NOMO-1 treated with DMSO at 0.1 percent for 48 hours (cell line): ENCODE results near the gene TROAP.
A peak's percentile ranks its signal among the peaks of the same experiment; 100 is the strongest.

Source experiments
- DNase-seq: peaks from one replicate; lab custom pipeline; 2025; ENCODE audit not compliant: unreplicated experiment; lab: John Stamatoyannopoulos, UW

Gene TROAP

DNA sequence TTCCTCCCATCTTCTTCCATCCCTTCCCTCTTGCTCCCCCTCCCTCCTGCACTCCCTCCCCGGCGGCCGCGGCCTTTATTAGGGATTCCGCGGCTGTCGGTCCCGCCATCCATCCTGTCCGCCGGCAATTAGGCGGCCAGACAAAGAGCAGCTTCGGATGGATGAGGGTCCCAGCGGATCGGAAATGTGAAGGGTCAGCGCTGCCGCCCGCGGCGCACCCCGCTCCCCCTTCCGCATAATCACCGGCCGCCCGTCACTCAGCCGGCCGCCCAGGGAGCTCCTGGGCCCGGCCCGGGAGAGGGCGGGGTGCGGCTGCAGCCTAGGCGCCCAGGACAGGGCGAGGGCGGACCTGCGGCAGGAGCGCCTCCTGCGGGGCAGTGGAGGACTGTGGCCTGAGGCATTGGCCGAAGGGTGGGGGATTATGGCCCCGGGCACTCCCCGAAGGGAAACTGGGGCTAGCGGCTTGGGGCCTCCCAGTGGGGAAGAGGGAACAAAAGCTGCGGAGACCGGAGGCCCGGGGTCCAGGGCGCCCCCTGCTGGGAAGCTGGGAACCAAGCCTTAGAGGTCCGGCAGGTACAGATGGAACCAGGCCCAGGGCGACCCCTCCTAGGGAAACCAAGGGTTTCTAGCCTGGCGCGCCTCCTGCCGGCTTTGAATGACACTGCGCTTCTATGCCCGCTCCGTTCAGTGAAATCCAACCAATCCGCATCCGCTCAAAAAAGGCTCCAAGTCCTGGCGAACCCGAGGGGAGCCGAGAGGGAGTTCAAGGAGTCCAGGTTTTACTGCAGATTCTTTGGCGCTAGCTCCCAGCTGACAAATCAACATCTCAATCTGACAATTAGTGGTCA, 19.2 kb downstream of the TROAP start:
- DNase-seq, result peak; percentile 94

DNA sequence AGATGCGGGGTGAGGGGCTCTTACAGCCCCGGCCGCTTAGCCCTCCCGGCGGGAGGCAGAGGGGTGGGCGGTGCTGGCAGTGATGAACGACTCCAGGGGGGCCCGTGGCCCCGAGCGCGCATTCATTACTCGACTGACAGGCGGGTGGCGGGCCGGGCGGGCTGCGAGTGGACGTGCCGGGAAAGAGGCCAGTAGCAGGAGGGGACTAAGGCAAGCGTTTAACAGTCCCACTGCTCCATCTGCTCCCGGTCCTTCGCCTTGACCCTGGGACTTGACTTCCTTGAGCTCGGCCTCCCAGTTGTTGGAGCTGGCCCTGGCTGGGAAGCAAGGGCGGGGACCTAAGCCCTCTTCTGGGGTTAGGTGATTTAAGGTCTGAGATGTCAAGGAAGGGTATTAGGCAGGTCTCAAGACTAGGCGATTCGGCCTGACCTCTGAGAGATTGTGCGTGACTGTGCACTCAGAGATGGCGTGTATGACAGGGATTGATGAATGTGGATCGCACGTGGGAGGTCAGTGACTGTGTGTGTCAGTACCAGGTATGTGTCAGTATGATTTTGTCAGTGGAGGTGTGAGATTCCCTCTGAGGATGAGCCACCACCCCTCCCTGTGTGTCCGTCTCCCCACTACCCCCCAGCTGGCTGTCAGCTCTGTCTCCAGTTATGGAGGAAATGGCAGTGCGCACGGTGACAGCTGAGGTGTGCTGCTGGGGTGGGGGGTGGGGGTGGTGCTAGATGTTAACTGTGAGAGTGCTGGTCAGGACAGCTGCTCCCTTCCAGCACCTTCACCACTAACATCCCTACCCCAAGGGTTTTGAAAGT, 20.1 kb downstream of the TROAP start:
- DNase-seq, result no peak

DNA sequence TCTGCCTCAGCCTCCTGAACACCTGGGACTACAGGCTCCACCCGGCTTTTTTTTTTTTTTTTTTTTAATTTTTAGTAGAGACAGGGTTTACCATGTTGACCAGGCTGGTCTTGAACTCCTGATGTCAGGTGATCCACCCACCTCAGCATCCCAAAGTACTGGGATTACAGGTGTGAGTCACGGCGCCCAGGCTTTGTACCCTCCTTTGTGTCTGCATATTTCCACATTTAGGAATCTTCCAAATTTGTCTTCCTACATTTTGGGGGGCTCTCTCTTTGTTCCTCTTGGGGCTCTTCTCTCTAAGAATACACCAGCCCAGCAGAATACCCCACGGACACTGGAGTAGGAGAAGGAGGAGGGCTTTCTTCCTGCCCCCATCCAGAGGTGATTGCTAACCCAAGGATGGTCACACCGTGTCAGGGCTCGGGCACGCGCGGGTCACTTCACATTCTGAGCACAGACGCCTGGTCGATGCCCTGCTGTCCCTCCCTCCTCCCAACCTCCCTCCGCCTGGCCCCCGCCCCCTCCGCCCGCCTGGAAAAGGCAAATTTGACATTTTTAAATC, 21.5 kb downstream of the TROAP start:
- no peak for DNase-seq

DNA sequence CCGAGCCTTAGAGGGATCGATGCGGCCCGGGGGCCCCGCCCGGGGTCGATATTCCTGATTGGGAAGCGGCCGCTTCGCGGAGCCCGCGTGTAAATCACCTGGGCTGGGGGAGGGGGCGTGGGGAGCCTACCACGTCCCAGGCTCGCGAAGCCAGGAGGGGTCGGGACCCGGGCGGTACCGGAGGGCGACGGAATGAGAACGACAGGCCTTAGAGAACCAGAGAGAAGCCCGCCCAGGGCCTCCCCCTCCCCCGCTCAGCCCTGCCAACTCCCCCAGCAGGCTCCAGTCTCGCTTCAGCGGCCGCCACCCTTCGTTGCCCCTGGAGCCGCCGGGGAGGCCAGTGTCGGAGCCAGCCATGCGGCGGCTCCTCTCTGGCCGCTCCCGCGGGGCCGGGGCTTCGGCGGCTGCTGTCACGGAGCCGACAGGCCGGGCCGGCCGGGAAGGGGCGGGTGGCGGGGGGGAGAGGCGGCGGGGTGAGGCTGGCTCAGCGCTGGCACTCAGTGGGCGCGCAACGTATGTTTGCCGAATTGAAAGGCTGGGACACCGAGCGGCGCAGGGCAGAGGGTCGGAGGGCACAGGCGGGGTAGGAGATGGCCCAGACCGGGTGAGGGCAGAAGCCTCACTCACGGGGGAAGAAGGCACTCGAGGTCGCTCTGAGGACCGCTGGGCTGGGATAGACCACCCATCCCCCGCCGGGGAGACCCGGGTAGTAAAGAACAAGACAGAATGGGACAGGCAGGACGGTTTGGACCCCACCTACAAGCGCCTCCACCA, 22.2 kb downstream of the TROAP start:
- no peak for DNase-seq

DNA sequence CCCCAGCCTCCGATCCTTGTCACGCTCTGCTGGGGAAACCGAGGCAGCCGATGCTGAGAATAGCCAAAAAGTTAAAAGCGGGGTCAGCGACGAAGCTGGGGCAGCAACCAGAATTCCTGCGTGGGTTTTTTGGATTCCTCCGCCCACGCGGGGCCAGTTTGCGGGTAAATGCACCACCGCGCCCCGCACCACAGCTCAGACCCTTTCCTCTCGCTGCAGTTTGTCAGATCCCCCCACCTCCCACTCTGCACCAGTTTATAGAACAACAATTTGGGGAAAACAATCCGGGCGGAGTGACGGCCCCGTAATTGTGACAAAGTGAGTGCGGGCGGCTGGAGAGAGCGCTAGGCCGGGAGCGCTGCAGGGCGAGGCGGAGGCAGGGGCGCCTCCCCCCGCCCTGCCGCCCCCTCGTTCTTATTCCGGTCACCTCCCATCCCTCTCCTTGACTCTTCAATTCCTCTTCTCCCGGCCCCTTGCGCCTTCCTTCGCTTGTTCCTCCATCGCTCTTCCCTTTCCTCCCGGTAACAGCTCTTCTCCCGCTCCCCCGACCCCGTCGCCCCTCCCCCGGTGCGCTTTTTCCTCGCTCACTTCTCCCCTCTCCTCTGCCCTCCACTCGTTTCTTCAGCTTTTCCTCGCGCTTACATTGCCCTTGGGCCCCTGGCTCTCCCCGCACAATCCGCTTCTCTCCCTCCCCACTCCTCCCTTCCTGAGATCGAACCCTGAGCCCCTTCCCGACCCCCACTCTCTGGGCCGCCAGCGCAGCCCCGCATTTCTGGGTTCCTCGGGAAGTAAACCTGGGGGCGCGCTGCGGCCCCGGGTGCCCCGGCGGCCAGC, 23.0 kb downstream of the TROAP start:
- DNase-seq, result no peak

DNA sequence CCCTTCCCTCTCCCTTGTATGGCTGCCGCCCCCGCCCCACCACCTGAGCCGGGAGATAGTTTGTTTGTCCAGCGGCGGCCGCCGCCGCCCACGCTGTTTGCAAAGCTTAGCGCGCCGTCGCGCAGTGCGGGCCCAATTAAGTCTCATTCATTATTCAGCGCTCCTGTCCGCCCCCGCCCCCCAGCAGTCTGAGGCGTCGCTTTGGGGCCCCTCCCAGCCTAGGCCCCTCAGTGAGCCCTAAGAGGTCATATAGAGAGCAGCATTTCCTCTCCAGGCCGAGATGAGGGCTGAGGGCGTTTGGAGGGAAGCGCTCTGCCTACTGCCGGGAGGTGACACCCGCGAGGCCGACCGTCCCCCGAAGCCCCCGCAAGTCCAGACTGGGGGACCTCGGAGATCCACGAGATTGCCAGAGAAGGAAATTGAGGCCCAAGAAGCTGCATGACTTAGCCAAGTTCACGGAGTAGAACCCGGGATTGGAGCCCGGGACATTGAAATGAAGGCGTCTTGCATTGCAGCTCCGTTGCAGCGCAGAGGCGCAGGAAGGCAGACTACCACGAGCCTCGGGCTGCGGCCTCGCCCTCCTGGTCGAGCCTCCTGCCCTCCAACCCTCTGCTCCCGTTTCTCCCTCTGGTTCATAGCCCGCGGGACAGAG, 23.7 kb downstream of the TROAP start, which contains the start of gene DNAJC22:
Gene DNAJC22 (plus strand): TSS at position 230 of the 652 bp plus-strand sequence. CDS start 1,985 bp downstream, outside the sequence.
- DNase-seq, result peak; percentile 35

DNA sequence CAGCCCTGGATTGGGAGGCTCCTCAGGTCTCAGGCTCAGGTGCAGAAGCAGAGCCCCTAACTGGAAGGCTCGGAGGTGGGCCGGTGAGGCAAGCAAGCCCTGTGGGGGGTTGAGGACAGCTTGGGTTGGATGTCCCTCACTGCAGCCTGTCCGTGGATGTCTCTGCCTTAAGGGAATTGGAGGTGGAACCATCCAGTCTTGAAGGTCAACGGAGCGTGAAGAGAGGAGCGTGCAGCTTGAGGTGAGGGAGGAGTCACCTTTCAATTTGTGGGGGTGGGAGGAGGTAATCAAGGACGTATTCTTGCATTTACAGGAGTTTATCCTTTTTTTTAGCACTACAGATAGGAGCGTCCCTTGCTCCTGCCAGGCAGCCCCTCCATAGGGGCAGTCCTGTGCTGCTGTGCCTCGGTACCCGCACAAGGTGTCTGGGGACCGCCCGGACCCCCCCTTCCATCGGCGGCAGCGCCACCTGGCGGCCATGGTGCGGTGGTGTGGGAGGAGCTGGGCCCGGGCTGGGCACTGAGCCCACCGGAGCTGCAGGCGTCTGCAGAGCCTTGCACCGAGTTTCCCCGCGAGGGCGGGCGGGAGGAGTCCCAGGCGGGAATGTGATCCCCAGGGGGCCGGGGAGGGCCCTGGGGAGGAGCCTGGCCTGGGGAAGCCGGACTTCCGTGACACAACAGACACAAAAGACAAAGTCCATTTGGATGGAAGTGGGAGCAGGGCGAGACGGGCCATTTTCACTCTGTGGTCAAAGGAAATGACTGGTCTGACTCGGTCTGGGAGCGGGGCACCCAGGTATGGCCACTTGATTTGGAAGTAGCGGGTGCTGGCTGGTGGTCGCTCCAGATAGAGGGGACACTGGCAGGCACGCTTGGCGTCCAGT, 24.5 kb downstream of the TROAP start:
- peak; percentile 6 for DNase-seq

DNA sequence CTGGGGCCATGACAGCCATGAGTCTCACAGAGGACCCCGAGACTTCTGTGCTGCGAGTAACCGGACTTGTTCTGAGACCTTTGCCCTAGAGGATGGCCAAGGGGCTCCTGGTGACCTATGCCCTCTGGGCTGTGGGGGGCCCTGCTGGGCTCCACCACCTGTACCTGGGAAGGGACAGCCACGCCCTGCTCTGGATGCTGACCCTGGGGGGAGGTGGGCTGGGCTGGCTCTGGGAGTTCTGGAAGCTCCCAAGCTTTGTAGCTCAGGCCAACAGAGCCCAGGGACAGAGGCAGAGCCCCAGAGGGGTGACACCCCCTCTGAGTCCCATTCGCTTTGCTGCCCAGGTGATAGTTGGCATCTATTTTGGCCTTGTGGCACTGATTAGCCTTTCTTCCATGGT, 25.7 kb downstream of the TROAP start:
- no peak for DNase-seq

DNA sequence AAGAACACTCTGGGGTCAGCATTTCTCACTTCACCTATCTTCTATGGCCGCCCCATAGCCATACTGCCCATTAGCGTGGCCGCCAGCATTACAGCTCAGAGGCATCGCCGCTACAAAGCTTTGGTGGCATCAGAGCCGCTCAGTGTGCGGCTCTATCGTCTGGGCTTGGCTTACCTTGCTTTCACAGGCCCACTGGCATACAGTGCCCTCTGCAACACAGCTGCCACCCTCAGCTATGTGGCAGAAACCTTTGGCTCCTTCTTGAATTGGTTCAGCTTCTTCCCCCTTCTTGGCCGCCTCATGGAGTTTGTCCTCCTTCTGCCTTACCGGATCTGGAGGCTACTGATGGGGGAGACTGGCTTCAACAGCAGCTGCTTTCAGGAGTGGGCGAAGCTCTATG, 26.2 kb downstream of the TROAP start:
- DNase-seq, result no peak

DNA sequence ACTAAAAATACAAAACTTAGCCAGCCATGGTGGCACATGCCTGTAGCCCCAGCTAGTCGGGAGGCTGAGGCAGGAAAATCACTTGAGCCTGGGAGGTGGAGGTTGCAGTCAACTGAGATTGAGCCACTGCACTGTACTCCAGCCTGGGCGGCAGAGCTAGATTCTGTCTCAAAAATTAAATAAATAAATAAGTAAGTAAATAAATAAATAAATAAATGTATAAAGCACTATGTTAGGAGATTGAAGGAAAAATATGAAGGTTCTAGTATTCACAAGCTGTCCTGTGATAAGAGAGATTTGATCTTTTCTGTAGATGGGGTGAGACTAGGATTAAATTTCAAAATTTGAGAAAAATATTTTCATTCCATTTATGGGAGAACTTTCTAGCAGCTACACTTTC, 29.3 kb downstream of the TROAP start:
- no peak for DNase-seq

DNA sequence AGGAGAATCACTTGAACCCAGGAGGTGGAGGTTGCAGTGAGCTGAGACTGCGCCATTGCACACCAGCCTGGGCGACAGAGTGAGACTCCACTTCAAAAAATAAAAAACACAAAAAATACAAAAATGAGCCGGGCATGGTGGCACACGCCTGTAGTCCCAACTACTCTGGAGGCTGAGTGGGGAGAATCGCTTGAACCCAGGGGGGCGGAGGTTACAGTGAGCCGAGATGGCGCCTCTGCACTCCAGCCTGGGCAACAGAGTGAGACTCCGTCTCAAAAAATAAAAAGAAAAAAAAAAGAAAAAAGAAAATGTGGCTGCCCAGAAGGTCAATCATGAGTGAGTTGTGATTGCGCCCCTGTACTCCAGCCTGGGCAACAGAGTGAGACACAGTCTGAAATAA, 32.9 kb downstream of the TROAP start:
- DNase-seq, result no peak

DNA sequence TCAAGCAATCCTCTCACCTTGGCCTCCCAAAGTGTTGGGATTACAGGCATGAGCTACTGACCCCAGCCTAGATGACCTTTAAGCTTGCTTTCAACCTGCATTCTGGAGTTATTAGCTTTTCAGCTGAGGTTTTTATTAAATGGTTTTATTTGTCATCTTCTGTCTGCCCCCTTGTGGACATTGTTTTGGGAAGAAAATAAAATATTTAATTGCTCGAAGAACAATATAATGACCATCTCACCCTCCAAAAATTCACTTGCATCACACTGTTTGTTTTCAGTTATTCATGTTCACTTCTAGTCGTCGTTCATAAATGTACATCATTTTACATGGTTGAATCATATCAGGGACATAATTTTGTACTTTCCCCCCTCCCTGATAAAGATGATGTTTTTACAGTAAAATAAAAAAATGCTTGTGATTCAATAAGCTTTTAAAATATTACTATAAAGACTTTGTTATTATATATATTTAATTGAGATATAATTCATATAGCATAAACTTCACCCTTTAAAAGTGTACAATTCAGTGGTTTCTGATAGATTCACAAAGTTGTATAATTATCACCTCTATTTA, 34.1 kb downstream of the TROAP start:
- peak; percentile 22 for DNase-seq

DNA sequence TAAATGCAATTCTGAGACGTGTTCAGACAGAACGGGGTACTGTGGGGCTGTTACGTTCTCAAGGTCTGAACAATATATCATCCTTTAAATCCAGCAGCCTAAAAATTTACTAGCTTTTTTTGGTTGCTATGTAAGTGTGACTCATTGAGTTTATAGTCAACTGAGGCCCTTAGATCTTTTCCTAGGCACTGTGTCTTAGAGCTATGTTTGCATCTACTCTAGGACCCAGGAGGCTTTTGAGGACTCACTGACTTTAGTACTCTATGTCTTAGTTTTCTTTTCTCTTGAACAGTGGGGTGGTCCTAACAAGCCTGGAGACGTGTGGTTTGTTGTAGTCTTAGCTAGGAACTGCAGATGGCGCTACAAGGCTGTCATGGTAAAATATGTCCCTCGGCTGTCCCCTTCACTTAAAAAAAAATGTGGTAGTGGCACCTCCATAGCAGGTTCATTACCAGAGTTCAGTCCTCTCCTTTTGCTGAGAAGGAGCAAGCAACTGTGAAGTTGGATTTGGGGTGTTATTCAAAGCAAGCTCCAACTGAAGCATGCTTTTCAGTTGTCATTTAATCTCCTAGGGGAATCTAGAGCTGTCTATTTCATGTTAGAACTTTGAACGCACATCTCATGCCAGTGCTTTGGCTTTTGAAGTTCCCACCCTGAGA, 35.6 kb downstream of the TROAP start:
- DNase-seq, result peak; percentile 79

DNA sequence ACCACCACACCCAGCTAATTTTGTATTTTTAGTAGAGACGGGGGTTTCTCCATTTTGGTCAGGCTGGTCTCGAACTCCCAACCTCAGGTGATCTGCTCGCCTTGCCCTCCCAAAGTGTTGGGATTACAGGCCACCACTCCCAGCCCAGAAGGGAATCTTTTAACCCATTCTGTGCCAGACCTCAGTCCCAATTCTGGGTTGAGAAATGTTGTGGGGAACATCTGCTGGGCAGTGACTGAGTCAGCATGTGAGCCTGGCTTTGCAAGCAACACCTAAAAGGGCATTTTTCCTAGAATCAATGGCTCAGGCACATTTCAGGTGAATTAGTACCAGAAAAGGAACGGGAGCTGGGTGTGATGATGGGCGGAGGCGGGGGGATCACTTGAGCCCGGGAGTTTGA, 36.6 kb downstream of the TROAP start:
- DNase-seq, result no peak

DNA sequence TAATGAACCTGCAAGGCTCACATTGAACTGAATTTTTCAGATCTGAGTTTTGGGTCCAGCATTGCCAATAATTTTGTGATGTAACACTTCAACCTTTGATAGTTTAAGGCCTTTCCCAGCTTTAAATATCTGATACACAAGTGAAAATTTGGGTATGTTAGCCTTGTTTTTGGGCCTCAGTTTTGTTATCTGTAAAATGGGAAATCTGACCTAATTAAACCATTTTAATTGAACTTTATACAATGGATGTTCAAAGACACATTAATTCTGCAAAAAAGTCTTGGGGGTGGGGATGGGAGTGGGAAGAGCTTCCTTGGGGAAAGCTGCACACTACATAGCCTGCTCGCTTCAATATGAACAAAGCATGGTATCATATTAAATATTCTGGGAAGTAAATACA, 39.0 kb downstream of the TROAP start:
- DNase-seq, result no peak

DNA sequence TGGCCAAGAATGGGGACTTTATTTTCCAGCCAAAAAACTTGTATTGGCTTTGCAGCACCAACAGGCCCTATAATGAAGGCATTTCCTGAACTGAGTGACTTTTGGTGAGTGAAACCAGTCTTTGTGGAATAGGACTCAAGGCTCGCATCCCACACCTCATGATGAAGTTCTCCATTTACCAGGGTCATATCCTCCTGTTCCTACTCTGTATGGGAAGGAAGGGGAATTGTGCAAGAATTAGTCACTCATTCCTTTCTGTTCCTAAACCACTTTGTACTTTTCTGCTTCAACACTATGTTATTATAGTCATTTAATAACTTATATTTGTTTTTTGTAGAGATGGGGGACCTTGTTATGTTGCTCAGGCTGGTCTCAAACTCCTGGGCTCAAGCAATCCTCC, 41.9 kb downstream of the TROAP start:
- no peak for DNase-seq

DNA sequence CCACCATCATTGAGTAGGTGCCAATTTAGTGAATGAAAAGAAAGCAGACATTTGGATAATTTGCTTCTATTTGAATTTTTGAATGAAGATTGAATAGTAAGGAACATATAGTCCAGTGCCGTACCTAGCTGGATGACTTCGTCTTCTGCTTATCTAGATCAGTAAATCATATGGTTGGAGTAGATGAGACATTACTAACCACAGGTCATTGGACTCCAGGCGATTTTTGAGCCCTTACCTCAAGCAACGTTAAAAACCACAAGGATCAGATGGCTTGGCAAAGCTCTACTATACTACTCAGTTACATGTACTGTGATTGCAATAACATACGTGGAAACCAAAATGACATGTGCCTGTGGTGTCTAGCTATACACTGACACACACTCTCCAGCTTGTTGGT, 42.5 kb downstream of the TROAP start:
- no peak for DNase-seq
